ENCODE results near the gene MYOF.
A peak's percentile ranks its signal among the peaks of the same experiment; 100 is the strongest.

MYOF gene

DNA sequence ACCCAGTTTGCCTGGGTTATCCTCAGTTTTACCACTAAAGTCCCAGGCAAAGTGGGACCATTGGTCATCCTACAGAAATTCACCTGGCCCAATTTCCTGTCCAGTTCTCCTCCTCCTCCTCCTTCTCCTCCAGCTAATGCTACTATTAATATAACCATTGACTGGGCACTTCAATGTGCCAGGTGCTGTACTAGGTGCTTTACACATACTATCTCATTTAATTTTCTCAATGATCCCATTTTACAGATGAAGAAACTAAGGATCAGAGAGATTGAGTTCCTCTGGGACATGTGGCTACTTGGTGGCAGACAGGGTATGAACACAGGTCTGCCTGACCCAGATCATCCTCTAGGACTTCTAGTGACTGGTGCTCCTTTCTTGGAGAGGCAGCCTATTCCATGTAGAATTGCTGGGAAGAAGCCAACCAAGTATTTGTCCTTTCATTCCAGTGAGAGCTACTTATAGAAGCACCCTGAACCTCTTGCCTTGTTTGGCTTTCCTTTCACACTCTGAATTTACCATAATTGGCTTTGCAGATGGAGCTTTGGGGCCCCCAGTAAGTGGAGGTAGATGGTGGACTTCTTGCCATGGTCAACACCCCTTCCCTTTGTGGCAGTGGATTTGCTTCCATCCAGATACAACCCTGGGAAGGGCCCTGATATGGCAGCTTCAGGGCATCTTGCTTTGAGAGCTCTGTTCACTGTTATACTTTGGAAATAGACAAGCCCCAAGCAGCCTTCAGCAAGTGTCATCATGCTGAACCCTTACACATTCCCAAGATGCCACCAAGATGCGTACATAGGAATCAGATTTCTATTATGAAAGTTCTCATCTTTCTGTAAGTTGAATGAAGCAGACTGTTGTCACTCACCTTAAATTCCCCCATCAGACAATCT is 78.7 kb downstream of the MYOF start:
- Histone ChIP-seq H3K36me3 (ENCODE audit: insufficient read depth, low read length) (peaks cover 49% of the 10 kb centered on the region), H3K4me3 (ENCODE audit: low read depth in 1 of 2, low read length in 2 of 2) (no peak overlapping the region), H3K9me3 (ENCODE audit: low read length) (no peaks in the 10 kb centered on the region), H3K4me1 (ENCODE audit: insufficient read depth, low read length) (peaks cover 6% of the 10 kb centered on the region), H3K27me3 (ENCODE audit: control insufficient read depth in 1 of 2, insufficient read depth in 2 of 2, low read length in 2 of 2) (no peaks in the 10 kb centered on the region), H3K9ac (ENCODE audit: low read length) (no peak overlapping the region), H3K27ac (ENCODE audit: low read depth, low read length) (no peak overlapping the region)

DNA sequence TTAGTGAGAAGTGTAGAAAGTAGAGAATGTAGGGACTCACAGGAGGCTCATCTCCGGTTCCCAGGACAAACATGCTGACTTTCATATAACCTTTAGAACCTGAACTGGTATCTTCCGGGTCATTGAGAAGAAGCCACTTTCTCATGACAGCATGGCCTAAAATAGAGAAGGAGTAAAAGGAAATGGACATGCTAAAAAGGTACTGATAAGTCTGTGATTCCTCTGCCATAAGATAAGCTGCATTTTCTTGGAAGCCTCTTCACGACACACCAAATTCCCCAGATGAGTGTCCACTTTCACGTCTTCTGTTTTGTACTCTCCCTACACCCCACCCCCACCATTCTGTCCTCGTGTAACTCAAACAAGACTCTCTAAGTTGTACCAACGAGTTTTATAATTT is 79.9 kb downstream of the MYOF start:
- Histone ChIP-seq H3K9me3 (ENCODE audit: low read length) (no peaks in the 10 kb centered on the region), H3K36me3 (ENCODE audit: insufficient read depth, low read length) (peaks cover 57% of the 10 kb centered on the region), H3K27ac (ENCODE audit: low read depth, low read length) (no peak overlapping the region), H3K27me3 (ENCODE audit: control insufficient read depth in 1 of 2, insufficient read depth in 2 of 2, low read length in 2 of 2) (no peaks in the 10 kb centered on the region), H3K9ac (ENCODE audit: low read length) (no peak overlapping the region), H3K4me1 (ENCODE audit: insufficient read depth, low read length) (peaks cover 6% of the 10 kb centered on the region), H3K4me3 (ENCODE audit: low read depth in 1 of 2, low read length in 2 of 2) (no peak overlapping the region)

DNA sequence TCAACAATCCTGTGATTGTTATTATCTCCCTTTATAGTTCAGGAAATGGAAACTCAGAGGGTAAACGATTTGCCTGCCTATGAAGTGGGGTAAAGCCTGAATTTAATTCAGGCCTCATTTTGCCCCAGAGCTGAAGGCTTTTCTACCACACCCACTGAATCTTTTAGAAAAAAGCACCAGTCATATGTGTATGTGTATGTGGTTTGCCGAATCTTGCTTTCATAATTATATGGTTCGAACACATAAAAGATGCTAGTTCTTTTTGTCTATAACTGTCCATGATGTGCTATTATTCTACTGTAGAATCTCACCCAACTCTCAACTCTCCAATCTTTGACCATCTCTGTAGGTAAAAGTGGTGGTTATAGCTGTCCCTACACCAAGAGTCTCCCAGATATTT is 83.6 kb downstream of the MYOF start:
- H3K27me3 ChIP-seq (ENCODE audit: control insufficient read depth in 1 of 2, insufficient read depth in 2 of 2, low read length in 2 of 2) = no peaks in the 10 kb centered on the region
- H3K9ac ChIP-seq (ENCODE audit: low read length) = no peak overlapping the region
- H3K36me3 ChIP-seq (ENCODE audit: insufficient read depth, low read length) = peaks cover 40% of the 10 kb centered on the region
- no peak overlapping the region for H3K4me3 ChIP-seq (ENCODE audit: low read depth in 1 of 2, low read length in 2 of 2)
- no peak overlapping the region for H3K27ac ChIP-seq (ENCODE audit: low read depth, low read length)
- H3K9me3 ChIP-seq (ENCODE audit: low read length) = no peaks in the 10 kb centered on the region
- peaks cover 4% of the 10 kb centered on the region for H3K4me1 ChIP-seq (ENCODE audit: insufficient read depth, low read length)

DNA sequence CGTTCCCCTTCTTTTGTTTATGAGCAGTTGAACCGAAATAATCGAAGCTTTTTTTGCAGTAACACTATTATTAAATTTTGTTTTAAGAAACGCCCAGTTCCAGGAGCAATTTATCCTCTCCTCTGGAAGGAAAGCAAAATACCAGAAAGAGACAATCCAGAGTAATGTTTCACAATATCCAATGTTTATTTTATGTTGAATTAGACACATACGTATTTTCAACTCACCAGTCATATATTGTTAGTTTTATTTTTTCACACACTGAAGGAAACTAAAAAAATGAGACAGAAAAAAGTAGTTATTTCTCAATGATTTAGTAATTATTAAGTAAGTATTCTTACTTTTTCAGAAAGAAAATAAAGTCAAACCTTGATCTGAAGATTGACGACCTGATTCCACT is 85.1 kb downstream of the MYOF start:
- H3K36me3 ChIP-seq (ENCODE audit: insufficient read depth, low read length) = peaks cover 30% of the 10 kb centered on the region

DNA sequence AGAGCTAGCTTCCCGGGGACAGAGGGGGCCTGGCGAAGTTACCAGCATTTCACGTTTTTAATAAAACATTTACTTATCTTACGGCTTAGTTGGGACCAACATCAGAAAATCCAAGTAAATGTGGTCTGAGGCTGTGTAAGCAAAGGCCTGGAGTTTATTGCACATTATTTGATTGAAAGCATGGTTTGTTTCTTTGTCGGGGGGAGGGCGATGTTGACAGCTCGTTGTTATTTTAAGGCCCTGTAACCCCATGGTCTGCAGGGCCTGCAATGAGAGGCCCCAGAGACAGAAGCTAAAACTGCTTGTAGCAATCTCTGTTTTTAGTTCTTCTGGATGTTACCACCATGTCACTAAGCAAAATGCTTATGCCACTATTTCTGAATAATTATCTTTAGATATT is 88.9 kb downstream of the MYOF start:
- peaks cover 18% of the 10 kb centered on the region for H3K36me3 ChIP-seq (ENCODE audit: insufficient read depth, low read length)
- no peaks in the 10 kb centered on the region for H3K4me1 ChIP-seq (ENCODE audit: insufficient read depth, low read length)
- no peaks in the 10 kb centered on the region for H3K9me3 ChIP-seq (ENCODE audit: low read length)
- H3K27me3 ChIP-seq (ENCODE audit: control insufficient read depth in 1 of 2, insufficient read depth in 2 of 2, low read length in 2 of 2) = no peaks in the 10 kb centered on the region
- H3K4me3 ChIP-seq (ENCODE audit: low read depth in 1 of 2, low read length in 2 of 2) = no peak overlapping the region
- peak overlapping the region; percentile 25 for H3K27ac ChIP-seq (ENCODE audit: low read depth, low read length)
- H3K9ac ChIP-seq (ENCODE audit: low read length) = no peak overlapping the region

More for the DNA sequence above, 85.1 kb downstream of the MYOF start:
- H3K9me3 ChIP-seq (ENCODE audit: low read length) = no peaks in the 10 kb centered on the region
- H3K27ac ChIP-seq (ENCODE audit: low read depth, low read length) = peak overlapping the region; percentile 12
- H3K9ac ChIP-seq (ENCODE audit: low read length) = no peak overlapping the region
- no peak overlapping the region for H3K4me3 ChIP-seq (ENCODE audit: low read depth in 1 of 2, low read length in 2 of 2)
- H3K27me3 ChIP-seq (ENCODE audit: control insufficient read depth in 1 of 2, insufficient read depth in 2 of 2, low read length in 2 of 2) = no peaks in the 10 kb centered on the region
- no peaks in the 10 kb centered on the region for H3K4me1 ChIP-seq (ENCODE audit: insufficient read depth, low read length)

DNA sequence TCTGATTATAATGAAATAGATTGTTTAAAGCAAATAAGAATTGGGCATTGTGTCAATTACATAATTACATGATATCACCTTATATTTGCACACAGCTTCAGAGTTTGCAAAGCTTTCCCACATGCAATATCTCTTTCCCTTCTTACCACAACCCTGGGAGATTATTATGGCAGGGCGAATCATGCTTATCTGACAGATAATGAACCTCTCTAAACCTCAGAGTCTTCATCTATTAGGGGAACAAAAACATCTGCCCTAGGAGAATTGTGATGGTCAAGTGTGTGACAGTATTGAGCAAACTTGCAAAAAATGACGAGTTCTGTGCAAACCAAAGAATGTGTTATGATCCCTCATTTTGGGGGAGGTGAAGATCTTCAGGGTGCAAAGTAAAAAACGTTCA is 90.0 kb downstream of the MYOF start:
- Histone ChIP-seq H3K4me1 (ENCODE audit: insufficient read depth, low read length) (peaks cover 4% of the 10 kb centered on the region), H3K9ac (ENCODE audit: low read length) (no peak overlapping the region), H3K4me3 (ENCODE audit: low read depth in 1 of 2, low read length in 2 of 2) (no peak overlapping the region), H3K36me3 (ENCODE audit: insufficient read depth, low read length) (peaks cover 24% of the 10 kb centered on the region), H3K27ac (ENCODE audit: low read depth, low read length) (no peak overlapping the region), H3K27me3 (ENCODE audit: control insufficient read depth in 1 of 2, insufficient read depth in 2 of 2, low read length in 2 of 2) (no peaks in the 10 kb centered on the region), H3K9me3 (ENCODE audit: low read length) (no peaks in the 10 kb centered on the region)

DNA sequence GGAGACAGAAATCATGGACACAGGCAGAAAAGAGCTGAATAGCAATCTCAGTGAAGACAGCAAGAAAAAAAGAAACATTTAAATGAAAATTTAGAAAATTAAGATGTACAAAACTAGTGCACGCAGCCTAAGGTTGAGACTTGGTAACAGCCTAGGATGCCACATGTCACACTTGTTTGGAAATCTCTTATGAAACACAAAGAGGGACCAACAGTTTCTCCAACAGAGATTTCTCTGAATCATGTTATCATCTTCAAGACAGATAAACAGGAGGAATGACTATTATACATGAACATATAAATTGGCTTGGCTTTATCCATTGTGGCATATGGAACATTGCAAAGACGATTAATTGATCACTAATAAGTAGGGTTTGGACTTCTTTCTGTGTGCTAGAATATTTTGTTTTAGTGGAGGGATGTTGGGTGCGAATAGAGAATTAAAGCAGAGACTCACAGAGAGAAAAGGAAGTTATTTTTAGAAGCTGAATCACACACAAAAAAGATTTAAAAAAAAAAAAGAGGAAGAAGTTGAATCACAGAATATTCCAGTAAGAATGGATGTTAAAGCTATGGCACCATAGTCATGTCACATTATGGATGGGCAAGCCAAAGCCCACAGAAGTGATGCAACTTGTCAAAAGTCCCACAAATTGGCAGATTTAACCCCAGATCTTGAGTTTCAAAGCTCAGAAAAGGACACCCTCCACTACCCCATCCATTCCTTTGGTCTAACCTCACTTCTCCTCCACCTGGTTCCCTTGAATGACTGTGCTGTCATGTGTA is 91.6 kb downstream of the MYOF start:
- Histone ChIP-seq H3K4me3 (ENCODE audit: low read depth in 1 of 2, low read length in 2 of 2) (no peak overlapping the region), H3K27ac (ENCODE audit: low read depth, low read length) (no peak overlapping the region), H3K27me3 (ENCODE audit: control insufficient read depth in 1 of 2, insufficient read depth in 2 of 2, low read length in 2 of 2) (no peaks in the 10 kb centered on the region), H3K9ac (ENCODE audit: low read length) (no peak overlapping the region), H3K4me1 (ENCODE audit: insufficient read depth, low read length) (peaks cover 14% of the 10 kb centered on the region), H3K36me3 (ENCODE audit: insufficient read depth, low read length) (peaks cover 35% of the 10 kb centered on the region), H3K9me3 (ENCODE audit: low read length) (no peaks in the 10 kb centered on the region)

DNA sequence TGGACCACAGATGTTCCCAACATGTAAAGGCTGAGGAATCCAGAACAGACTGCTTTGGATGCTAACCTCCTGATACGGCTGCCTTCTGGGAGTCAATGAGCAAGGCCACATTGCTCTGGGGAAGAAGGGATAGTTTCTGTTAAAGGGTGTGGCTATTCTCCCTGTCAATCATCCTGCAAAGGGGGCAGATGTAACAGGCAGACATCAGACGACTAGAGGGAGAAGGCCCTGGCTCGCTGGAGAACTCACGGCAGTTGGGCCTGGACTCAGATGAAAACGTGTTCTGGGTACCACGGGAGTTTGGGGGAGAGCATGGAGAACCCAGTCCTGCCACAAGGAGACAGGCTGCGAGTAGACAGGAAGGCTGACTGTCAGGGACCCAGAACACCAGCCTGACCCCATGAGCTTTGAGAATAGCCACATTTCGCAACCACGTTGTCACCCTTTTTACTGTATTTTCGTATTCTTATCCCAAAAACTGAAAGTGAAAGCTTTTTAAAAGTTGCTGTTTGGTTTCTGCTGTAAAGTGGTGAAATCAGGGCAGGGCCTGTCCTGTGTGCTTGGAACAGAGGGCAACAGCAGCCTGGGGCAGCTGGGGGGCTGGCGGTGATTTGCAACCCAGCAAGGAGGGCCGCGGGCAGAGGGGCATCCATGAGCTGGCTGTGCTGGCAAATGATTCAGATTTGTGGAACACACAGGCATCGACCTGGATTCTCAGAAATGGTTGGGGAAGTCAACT is 95.3 kb downstream of the MYOF start:
- Histone ChIP-seq H3K4me1 (ENCODE audit: insufficient read depth, low read length) (peaks cover 25% of the 10 kb centered on the region), H3K36me3 (ENCODE audit: insufficient read depth, low read length) (peaks cover 45% of the 10 kb centered on the region), H3K4me3 (ENCODE audit: low read depth in 1 of 2, low read length in 2 of 2) (no peak overlapping the region), H3K9ac (ENCODE audit: low read length) (no peak overlapping the region), H3K9me3 (ENCODE audit: low read length) (no peaks in the 10 kb centered on the region), H3K27me3 (ENCODE audit: control insufficient read depth in 1 of 2, insufficient read depth in 2 of 2, low read length in 2 of 2) (no peaks in the 10 kb centered on the region), H3K27ac (ENCODE audit: low read depth, low read length) (peak overlapping the region; percentile 19)

DNA sequence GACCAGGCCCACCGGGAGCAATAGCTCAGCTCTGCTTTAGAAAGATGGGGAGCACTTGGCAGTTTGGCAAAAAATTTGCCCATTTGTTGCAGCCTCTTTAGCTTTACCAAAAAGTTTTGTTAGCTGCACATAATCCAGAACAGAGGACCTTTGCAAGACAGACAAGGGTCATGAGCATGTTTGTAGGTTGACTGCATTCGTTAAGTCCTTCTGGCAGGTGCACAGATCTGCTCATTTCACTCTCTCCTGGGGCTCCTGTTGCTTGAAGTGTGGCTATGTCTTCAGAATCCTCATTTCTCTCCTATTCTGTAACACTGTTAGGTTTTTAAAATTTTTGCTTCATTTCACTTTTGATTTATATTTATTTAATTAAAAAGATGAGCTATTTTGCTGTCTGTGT is 96.8 kb downstream of the MYOF start:
- H3K27me3 ChIP-seq (ENCODE audit: control insufficient read depth in 1 of 2, insufficient read depth in 2 of 2, low read length in 2 of 2) = no peaks in the 10 kb centered on the region
- H3K4me3 ChIP-seq (ENCODE audit: low read depth in 1 of 2, low read length in 2 of 2) = no peak overlapping the region
- H3K4me1 ChIP-seq (ENCODE audit: insufficient read depth, low read length) = peaks cover 28% of the 10 kb centered on the region
- peaks cover 56% of the 10 kb centered on the region for H3K36me3 ChIP-seq (ENCODE audit: insufficient read depth, low read length)
- no peak overlapping the region for H3K9ac ChIP-seq (ENCODE audit: low read length)
- no peaks in the 10 kb centered on the region for H3K9me3 ChIP-seq (ENCODE audit: low read length)
- no peak overlapping the region for H3K27ac ChIP-seq (ENCODE audit: low read depth, low read length)

DNA sequence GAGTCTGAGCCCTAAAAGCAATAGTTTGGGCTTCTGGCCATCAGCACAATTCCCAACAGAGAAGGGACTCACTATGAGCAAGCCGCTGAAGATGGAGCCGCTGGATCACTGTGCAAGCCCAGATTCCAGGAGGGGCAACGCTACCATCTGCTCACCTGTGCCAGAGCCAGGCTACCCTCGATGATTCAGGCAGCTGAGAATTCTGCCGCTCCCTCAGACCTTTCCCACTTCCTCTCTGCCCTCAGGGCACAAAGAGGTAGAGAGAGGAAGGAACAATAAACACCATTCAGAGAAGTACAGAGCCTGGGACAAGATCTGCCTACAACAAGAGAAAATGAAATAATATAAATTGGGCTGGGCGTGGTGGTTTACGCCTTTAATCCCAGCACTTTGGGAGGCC is 98.1 kb downstream of the MYOF start:
- H3K4me3 ChIP-seq (ENCODE audit: low read depth in 1 of 2, low read length in 2 of 2) = no peak overlapping the region
- H3K27me3 ChIP-seq (ENCODE audit: control insufficient read depth in 1 of 2, insufficient read depth in 2 of 2, low read length in 2 of 2) = no peaks in the 10 kb centered on the region
- no peak overlapping the region for H3K9ac ChIP-seq (ENCODE audit: low read length)
- H3K36me3 ChIP-seq (ENCODE audit: insufficient read depth, low read length) = peaks cover 69% of the 10 kb centered on the region
- H3K27ac ChIP-seq (ENCODE audit: low read depth, low read length) = peak overlapping the region; percentile 48
- H3K4me1 ChIP-seq (ENCODE audit: insufficient read depth, low read length) = peaks cover 28% of the 10 kb centered on the region
- H3K9me3 ChIP-seq (ENCODE audit: low read length) = no peaks in the 10 kb centered on the region

DNA sequence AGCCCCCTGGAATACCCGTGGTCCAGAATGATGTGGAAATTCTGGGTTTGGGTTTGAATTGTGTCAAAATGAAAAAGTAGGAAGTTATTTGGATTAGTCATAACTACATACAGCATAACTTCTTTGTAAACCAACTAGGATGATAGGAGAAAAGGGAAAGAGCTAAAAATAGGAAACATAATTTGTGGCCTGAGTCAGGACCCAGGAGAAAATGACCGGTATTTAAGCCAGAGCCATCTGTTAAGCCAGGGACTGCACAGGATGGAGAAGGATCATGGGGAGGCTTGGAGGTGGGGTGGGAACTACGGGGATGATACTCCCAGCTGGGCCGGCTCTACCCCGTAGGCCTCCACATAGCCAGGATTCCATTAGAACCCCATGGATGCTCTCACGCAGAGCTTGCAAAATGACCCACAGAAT is 98.6 kb downstream of the MYOF start:
- peaks cover 28% of the 10 kb centered on the region for H3K4me1 ChIP-seq (ENCODE audit: insufficient read depth, low read length)
- no peaks in the 10 kb centered on the region for H3K27me3 ChIP-seq (ENCODE audit: control insufficient read depth in 1 of 2, insufficient read depth in 2 of 2, low read length in 2 of 2)
- H3K4me3 ChIP-seq (ENCODE audit: low read depth in 1 of 2, low read length in 2 of 2) = no peak overlapping the region
- H3K9ac ChIP-seq (ENCODE audit: low read length) = no peak overlapping the region
- H3K27ac ChIP-seq (ENCODE audit: low read depth, low read length) = peak overlapping the region; percentile 48
- H3K36me3 ChIP-seq (ENCODE audit: insufficient read depth, low read length) = peaks cover 68% of the 10 kb centered on the region
- no peaks in the 10 kb centered on the region for H3K9me3 ChIP-seq (ENCODE audit: low read length)
